Fibroblast of lung (primary cell): Measurements from ENCODE around the gene FHIT.

Source experiments
- CTCF ChIP-seq, 2 donors: IDR thresholded peaks in 1 of 2; conservative IDR thresholded peaks in 1 of 2; 1 replicate in 1 of 2; 2 replicates in 1 of 2; pipeline ENCODE4 v1.5.1; 2011 to 2012; ENCODE audit warnings: low read length in 2 of 2, control low read depth in 1 of 2, inconsistent platforms in 1 of 2, low read depth in 1 of 2, mild to moderate bottlenecking in 1 of 2
- EZH2 ChIP-seq: IDR thresholded peaks from 2 replicates; pipeline ENCODE4 v1.5.1; 2012; ENCODE audit warnings: low read length, control low read depth, mild to moderate bottlenecking; ENCODE audit errors: missing control alignments

- no peak for TF ChIP-seq CTCF (conservative IDR thresholded peaks at IDR 0.05 in 1 of 2, IDR thresholded peaks at IDR 0.05 in 1 of 2; ENCODE audit: low read depth in 1 of 2, low read length in 2 of 2)
- TF ChIP-seq EZH2, result no peak
Measured at GRCh38 chr3:60844256-60844655, 407.0 kb downstream of the FHIT start.
